ENCODE results near the gene MICALL1. TPM values are rescaled to one million over a fixed set of nuclear protein-coding genes. Genes with fewer than 3 reads are reported as not detected.
"Not testable (repeated sequence)": the region's sequence is repeated elsewhere in the genome, so short reads cannot be mapped to it uniquely, and the experiment has no call there.

MICALL1 gene
- polyA plus RNA-seq, 5 donors: 15.3 to 25.1 (median 15.9) TPM

DNA sequence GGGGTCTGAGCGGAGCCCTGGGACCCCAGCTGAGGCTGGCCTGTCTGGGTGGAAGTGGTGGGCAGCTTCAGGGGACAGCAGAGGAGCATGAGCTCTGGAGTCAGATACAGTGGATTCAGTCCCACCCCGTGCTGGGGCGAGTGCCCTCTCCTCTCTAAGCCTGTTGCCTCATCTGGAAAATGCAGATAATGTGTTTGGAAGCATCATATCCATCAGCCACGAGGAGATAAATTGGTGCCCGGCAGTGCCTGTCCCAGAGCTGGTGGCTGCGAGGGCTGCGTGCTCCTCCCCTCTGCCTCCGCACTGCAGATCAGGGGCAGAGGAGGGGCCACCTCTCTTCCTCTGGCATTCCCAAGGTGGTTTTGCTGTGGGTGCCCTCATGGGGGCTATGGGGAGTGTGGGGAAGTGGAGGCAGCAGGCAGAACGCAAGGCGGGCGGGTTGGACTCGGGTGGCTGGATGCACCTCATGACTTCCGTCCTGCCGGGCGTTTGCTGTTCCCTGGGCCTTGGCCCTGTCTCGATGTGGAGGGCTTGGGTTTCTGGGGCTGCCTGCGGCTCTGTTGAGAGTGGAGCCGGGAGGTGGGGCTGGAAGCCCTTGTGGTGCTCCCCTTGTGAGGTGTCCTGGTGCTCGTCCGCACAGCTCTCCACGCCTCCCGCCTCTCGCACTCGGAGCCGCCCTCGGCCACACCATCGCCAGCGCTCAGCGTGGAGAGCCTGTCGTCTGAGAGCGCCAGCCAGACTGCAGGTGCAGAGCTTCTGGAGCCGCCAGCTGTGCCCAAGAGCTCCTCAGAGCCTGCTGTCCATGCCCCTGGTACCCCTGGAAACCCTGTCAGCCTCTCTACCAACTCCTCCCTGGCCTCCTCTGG is 20.9 kb downstream of the MICALL1 start:
- no peak for DNase-seq

DNA sequence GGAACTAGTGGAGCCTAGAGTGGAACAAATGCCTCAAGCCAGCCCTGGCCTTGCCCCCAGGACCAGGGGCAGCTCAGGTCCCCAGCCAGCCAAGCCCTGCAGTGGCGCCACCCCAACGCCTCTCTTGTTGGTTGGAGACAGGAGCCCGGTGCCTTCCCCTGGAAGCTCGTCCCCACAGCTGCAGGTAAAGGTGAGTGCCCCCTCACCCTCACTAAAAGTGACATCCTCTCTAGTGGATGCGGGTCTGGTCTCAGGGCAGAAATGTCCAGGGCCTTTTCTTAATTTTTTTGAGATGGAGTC is 21.5 kb downstream of the MICALL1 start:
- no peak for DNase-seq

DNA sequence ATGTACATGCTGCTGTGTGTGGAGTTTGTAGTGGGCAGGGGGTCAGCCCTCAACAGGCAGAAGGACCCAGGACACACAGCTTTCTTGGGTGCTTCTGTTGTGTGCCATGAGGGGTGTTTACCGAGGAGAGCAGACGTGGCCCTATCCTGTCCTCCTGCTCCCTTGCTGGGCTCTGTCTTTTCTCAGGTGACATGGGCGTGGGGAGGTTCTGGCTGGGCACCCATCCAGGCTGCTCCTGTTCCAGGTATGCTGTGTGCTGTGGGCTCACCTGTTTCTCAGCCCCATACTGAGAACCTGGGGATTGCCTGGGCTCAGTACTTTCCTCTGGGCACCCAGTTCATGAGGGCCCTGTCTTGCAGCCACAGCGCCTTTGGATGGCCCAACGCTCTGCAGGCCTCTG is 23.3 kb downstream of the MICALL1 start:
- no peak for DNase-seq

DNA sequence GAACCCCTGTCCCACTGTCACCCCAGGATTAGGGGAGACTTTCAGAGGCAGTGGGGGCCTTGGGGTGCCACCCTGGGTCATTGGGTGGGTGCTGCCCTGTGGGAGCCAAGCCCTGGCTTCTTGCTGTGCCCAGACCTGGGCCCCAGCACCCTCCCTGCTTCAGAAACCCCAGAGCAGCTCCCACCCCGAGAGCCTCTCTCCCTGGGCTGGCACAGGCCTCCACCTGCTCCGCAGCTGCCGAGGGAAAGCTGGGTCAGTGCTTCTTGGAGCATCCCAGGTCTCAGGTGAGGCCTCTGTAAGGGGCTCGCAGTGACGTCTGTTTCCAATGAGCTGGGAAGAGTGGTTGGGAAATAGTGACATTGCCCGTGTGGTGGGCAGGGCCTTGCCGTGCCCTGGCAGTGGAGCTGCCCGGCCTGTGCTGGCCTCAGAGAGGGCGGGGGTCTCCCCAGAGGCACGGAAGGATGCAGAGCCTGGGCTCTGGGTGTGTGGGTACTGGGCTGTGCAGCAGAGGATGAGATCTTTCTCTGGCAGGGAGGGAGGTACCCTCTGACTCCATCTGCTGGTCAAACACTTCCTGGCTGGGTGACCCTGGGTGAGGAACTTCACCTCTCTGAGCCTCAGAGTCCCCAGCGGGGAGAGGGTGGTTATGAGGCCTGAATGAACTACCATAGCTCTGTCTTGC is 24.3 kb downstream of the MICALL1 start:
- DNase-seq: no peak

DNA sequence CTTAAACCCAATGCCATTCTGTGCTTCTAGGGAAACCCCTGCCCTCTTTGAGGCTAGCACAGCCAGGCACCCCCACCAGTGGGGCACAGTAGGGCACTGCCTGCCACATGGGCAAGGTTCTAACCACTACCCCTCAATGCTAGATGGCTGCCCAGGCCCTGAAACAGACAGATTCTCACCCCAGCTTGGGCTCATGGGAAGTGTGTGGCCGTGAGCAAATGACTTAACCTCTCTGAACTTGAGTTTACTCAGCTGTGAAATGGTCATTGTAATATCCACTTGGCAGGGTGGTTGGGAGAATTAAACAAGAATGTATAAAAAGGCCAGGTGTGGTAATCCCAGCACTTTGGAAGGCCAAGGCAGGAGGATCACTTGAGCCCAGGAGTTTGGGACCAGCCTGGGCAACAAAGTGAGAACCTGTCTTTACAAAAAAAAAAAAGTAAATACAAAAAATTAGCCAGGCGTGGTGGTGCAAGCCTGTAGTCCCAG is 24.9 kb downstream of the MICALL1 start:
- DNase-seq: no peak

DNA sequence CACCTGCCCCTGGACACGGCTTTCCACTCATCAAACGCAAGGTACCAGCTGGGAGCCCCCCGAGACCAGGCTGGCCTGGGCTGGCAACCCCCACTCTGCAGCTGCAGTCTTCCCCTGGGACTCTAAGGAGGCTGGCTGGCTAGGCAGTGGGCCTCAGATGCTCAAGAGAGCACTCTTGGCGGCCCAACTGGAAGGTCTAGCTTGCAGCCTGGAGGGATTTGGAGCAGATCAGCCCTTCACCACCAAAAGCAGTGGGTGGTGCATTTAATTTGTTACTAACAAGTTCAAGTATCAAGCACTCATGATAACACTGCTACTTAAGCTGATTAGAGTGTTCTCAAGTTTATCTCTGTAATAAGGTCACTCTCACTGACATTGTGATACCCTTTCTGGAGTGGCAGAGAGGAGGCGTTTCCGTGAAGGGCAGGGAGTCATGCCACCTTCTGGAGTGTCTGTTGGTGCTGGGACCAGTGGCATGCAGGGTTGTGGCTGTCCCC is 25.8 kb downstream of the MICALL1 start:
- peak in 1 of 2 donors; percentile 19 for DNase-seq

DNA sequence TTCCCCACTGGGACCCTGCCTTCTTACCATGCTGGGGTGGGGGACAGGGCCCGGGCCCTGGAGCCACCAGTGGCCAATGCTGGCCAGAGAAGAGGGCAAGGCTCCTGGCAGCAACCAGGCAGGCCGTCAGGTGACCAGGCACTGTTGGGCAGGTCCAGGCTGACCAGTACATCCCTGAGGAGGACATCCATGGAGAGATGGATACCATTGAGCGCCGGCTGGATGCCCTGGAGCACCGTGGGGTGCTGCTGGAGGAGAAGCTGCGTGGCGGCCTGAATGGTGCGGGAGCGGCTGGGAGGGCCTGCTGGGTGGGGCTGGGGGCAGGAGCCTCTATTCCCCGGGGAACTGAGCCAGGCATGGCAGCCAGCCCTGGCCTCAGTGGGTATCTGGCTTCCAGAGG is 26.3 kb downstream of the MICALL1 start:
- no peak for DNase-seq

DNA sequence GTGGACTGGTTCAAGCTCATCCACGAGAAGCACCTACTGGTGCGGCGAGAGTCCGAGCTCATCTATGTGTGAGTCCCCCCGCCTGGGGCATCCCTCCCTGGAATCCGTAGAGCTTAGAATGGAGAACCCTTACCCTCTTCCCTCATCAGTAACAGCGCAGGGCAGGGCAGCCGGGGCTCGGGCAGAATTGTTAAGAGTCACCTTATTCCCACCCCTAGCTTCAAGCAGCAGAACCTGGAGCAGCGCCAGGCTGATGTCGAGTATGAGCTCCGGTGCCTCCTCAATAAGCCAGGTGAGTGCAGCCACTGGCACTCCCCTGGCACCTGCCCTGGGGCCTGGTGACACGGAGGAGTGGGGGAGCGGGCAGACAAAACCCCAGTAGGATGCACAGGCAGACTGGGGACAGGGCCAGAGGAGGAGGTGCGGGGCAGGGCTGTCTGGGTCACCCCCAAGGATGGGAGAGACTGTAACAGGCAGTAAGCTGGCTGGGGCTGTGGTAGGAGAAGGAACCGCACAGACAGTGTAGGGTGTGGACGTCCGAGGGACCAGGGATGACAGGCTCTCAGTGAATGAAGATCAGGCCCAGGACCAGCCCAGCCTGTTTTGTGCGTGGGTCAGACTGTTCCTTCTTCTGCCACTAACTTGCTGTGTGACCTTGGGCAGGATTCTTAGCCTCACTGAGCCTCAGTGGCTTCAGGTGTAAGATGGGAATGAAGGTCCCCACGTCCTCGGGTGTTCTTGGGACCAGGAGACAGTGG is 26.9 kb downstream of the MICALL1 start:
- peak; percentile 27 to 38 for DNase-seq

DNA sequence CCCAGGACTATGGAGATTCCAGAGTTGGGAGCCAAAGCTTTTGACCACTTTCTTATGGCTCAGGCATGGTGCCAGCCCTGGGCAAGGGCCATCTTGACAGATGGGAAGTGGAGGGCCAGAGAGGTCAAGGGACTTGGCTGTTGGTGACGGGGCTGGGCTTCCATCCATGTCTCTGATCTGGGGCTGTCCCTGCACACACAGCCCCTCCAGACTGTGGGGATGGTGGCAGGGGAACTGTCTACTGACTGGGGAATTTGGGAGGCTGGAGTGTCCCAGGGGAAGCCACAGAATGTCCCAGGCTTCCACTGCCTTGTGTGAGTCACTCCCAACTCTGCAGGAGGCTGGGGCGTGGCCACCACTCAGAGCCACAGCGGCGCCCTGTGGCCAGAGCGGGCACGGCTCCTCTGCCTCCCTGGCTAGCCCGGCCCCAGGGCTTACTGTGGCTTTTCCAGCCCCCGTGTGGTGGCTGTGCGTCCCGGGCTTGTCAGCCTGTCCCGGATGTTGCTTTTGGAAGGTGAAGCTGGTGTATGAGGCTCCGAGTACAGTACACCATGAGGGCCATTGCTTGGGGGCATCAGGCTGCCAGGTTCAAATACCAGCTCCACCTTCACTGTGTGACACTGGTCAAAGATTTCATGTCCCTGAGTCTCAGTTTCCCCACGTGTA is 27.7 kb downstream of the MICALL1 start:
- peak; percentile 81 to 85 for DNase-seq

DNA sequence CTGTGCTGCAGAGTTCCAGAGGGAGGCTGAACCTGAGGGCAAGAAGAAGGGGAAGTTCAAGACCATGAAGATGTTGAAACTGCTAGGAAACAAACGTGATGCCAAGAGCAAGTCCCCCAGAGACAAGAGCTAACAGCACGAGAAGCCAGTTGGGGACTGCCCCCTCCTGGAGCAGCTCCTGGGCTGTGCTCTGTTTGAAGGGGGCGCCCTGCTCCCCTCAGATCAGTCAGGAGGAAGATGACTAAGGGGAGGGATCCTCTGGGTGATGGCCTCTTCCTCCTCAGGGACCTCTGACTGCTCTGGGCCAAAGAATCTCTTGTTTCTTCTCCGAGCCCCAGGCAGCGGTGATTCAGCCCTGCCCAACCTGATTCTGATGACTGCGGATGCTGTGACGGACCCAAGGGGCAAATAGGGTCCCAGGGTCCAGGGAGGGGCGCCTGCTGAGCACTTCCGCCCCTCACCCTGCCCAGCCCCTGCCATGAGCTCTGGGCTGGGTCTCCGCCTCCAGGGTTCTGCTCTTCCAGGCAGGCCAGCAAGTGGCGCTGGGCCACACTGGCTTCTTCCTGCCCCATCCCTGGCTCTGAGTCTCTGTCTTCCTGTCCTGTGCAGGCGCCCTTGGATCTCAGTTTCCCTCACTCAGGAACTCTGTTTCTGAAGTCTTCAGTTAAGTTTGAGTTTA is 34.7 kb downstream of the MICALL1 start:
- DNase-seq: no peak

DNA sequence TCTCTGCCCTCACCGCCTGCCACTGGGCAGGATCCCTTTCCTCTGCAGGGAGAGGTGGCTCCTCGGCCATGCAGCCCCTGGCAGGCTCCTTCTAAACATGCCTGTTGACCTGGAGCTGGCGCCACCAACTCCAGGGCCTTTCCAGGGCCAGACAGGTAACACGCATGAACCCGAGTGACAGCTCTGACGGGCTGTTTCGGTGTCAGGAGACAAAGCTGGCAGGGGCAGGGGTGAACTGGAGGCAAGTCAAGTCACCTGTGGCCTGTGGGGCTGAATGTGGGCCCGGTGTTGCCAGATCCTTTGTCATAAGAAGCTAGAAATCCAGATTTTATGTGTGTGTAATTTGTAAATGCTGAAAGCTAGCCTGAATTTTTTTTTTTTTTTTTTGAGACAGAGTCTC is 36.0 kb downstream of the MICALL1 start:
- no peak for DNase-seq

DNA sequence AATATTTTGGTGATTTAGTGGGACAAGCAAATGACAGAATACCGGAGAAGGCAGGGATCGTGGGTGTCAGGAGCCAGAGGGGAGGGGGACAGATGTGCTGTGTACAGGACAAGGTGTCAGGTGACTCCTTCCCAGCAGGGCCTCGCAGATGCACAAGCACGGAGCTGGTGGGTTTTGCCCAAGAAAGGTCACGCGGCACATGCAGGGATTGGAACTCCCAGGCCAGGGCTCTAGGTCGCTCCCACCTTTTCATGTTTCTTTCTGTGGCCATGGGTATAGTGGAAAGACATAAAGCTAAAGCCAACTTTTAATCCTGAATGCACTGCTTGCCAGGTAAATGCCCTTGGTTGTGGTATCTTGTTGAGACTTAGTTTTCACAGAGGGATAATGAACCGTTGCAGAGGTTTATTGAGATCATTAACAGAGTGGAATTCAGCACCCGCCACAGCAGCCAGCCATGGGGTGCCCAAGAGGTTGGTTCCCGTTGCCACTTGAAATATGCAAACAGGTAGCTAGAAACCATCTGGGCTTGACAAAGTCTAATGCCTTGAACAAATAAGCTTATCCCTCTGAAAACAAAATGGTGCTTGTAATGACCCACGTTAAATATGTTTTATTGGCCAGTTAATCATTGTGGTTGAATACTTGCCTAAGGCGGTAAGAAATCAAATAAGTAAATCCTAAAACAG is 37.2 kb downstream of the MICALL1 start:
- no peak for DNase-seq

DNA sequence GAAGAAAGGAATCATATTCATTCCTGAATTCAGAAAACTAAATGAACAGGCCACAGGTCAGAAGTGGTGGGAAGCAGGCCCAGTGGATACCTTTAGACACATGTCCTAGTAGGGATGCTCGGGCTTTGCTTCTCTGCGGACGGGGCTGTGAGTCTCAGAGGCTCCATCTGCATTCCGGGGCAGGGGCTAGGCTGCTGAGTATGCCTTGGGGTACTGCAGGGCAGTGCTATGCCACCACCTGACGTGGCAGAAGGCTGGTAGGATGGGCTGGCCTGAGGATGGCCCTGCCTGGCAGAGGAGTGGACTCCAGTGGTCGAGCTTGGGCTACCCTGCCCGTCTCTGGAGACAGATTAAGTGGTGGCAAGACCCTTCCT is 37.7 kb downstream of the MICALL1 start:
- no peak for DNase-seq

DNA sequence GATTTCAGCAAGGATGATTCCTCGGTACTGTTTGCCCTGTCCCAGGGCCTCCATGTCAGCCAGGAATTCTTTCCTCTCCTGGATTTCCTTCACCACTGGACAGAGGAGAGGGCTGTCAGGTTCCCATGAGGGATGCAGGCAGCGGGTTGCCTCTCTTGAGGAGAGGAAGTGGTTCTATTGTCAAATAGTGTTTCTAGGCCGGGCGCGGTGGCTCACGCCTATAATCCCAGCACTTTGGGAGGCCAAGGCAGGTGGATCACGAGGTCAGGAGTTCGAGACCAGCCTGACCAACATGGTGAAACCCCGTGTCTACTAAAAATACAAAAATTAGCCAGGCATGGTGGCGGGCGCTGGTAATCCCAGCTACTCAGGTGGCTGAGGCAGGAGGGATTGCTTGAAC is 38.3 kb downstream of the MICALL1 start:
- not testable (repeated sequence) for DNase-seq

DNA sequence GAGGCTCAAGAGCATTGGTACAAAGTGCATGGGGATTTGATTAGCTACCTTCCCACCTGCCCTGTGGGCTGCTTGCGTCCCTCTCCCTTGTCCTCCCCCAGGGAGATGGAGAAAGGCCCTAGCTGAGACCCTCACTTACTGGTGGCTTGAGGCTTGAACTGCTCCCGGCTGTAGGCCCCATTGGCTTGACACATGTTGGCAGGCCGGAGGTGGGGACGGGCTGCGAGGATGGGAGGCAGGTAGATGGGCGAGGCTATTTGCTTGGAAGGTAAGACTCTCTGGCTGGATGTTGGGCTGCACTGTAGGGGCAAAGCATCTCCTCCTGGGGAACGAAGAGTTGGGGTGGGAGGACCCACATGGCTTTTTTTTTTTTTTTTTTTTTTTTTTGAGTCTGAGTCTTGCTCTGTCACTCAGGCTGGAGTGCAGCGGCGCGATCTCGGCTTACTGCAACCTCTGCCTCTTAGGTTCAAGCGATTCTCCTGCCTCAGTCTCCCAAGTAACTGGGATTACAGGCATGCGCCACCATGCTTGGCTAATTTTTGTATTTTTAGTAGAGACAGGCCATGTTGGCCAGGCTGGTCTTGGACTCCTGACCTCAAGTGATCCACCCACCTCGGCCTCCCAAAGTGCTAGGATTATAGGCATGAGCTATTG is 41.2 kb downstream of the MICALL1 start:
- DNase-seq: not testable (repeated sequence)

DNA sequence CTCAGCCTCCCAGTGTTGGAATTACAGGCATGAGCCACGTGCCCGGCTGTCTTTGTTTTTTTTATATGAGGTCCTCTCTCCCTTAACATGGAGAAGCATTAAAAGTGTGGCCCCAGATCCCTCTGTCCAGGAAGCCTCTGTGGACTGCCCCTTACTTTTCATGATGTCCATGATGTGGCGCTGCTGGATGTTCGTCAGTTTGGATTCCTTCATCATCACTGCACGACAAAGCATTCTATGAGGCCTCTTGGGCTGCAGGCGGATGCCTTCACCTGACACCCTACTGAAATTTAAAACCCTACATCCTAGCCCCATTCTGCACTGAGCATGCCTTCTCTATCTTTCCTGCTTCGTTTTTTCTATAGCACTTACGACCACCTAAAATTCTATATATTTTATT is 45.2 kb downstream of the MICALL1 start:
- no peak for DNase-seq

DNA sequence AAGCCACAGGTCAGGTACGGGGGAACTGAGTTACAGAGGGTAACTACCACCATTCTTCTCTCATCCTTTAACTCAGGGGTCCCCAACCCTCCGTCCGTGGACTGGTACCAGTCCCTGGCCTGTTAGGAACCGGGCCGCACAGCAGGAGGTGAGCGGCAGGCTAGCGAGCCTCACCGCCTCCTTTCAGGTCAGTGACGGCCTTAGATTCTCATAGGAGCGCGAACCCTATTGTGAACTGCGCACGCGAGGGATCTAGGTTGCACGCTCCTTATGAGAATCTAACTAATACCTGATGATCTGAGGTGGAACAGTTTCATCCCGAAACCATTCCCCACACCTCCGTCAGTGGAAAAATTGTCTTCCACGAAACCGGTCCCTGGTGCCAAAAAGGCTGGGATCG is 46.5 kb downstream of the MICALL1 start:
- DNase-seq: not testable (repeated sequence)

DNA sequence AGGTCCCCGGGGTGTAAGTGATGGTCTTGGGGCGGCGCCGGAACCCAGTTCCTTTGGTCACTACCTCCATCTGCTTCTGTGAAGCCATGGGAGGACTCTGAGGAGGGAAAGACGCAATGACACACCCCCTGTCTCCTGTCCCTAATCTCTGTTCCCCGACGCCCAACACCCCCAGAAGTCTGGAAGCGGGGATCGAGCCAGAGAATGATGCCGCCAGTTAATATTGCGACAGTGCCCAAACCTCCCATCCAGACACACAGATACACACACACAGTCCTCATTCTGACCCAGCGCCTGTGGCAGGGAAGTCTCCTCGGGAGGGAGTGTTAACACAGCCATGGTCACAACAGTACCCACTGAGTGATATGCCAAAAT is 47.0 kb downstream of the MICALL1 start:
- DNase-seq: no peak

DNA sequence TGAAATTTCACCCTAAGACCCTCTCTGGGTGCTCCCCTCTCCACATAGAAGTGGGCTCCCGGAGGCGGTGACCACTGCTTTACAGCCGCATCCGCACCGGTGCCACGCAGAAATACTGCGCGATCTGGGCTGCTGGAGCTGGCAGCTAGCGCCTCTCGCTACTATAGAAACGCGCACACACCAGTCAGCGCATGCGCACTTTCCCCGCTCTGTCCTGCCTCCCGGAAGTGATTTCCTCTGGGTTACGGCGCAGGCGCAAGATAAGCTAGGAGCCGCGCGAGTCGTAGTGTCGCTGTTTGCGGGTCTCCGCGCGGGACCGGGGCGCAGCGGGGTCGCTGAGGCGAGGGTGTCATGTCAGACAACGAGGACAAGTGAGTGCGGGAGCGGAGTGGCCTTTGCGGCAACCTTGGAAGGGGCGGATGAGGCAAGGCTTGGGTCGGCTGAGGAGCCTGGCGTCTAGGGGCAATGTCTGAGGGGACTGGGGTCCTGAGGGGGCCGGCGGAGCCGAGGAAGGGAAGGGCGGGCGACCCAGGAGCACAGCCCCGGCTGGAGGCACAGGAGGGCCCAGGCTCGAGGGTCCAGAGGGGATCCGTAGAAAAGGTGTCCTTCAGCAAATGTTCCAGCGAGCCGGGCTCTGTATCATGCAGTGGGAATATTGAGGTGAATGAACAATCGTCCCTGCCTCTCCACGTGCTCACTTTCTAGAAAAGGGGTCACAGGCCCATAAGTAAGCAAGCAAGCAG is 47.5 kb downstream of the MICALL1 start, which contains the start of the genes C22orf23 and POLR2F:
TSS of gene C22orf23 (minus strand) at position 165 of the 743 bp plus-strand sequence. CDS start 452 bp downstream, outside the sequence.
TSS of gene POLR2F (plus strand) at position 263 of the 743 bp plus-strand sequence. CDS start at position 352, 89 bp downstream.
- DNase-seq: peak; percentile 93 to 97
